Measurements from ENCODE around the gene PSMC4. TPM values are rescaled to one million over a fixed set of nuclear protein-coding genes. Genes with fewer than 3 reads are reported as not detected.

PSMC4 gene
- total RNA-seq, 4 donors from 2014 or later, result 165 to 238 (median 219) TPM

DNA sequence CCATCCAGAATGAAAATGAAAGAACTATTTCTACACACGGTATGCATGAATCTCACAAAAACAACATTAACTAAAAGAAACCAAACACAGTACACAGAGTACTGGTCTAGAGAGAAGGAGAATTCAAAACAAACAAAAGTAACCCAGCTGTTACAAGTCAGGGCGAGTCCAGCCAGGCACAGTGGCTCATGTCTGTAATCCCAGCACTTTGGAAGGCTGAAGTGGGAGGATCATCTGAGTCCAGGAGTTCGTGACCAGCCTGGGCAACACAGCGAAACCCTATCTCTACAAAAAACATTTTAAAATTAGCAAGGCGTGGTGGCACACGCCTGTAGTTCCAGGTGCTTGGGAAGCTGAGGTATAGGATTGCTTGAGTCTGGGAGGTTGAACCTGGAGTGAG is 1.7 kb upstream of the PSMC4 start:
- no peak overlapping the region for H3K4me3 ChIP-seq
- H3K27me3 ChIP-seq, result no peaks in the 10 kb centered on the region
- intact Hi-C loops (cut with DNase I; ENCODE audit: low total_unique reads) (no loop called here), in situ Hi-C loops (cut with MboI; ENCODE audit: low sequenced_read_pairs in 4 of 4) (loop anchor here in 2 of 4 donors (10.0 to 25.0 kb wide), 2 partner anchors 182 to 184 kb away; partner anchors contain the start of gene LEUTX (in 1 of the 2))
- ATAC-seq (no peak), DNase-seq (no peak)
- H3K36me3 ChIP-seq, result peaks cover 0 to 21% of the 10 kb centered on the region in 2 donors
- H3K4me1 ChIP-seq, result peaks cover 21 to 23% of the 10 kb centered on the region in 2 donors
- H3K27ac ChIP-seq, result peak overlapping the region in 3 of 4 donors; percentile 97 to 99 (median 99)
- TF ChIP-seq POLR2A (IDR thresholded peaks at IDR 0.05), result no peak
- TF ChIP-seq, protein P1, sequence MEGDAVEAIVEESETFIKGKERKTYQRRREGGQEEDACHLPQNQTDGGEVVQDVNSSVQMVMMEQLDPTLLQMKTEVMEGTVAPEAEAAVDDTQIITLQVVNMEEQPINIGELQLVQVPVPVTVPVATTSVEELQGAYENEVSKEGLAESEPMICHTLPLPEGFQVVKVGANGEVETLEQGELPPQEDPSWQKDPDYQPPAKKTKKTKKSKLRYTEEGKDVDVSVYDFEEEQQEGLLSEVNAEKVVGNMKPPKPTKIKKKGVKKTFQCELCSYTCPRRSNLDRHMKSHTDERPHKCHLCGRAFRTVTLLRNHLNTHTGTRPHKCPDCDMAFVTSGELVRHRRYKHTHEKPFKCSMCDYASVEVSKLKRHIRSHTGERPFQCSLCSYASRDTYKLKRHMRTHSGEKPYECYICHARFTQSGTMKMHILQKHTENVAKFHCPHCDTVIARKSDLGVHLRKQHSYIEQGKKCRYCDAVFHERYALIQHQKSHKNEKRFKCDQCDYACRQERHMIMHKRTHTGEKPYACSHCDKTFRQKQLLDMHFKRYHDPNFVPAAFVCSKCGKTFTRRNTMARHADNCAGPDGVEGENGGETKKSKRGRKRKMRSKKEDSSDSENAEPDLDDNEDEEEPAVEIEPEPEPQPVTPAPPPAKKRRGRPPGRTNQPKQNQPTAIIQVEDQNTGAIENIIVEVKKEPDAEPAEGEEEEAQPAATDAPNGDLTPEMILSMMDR (IDR thresholded peaks at IDR 0.05 in 4 of 5, conservative IDR thresholded peaks at IDR 0.05 in 1 of 5), result no peak
- no peaks in the 10 kb centered on the region for H3K9me3 ChIP-seq

GRCh38 chr19:39969681-39970424 is 1.1 kb upstream of the PSMC4 start:
- DNase-seq (no peak), ATAC-seq (no peak)
- intact Hi-C loops (cut with DNase I; ENCODE audit: low total_unique reads), result loop anchor here (1.0 to 5.0 kb wide), 3 partner anchors 177 to 433 kb away; no protein-coding TSS in a partner anchor
- Histone ChIP-seq H3K4me3 (peak overlapping the region; percentile 86 to 98 (median 94)), H3K27ac (peak overlapping the region; percentile 97 to 99 (median 99)), H3K36me3 (peaks cover 0 to 27% of the 10 kb centered on the region in 2 donors), H3K4me1 (peaks cover 21 to 23% of the 10 kb centered on the region in 2 donors), H3K9me3 (no peaks in the 10 kb centered on the region), H3K27me3 (no peaks in the 10 kb centered on the region)
- in situ Hi-C loops (cut with MboI; ENCODE audit: low sequenced_read_pairs in 4 of 4), result loop anchor here in 3 of 4 donors (5.0 to 25.0 kb wide), 5 partner anchors 125 to 185 kb away; partner anchors contain the start of genes FBL (in 1 of the 3) and LEUTX (in 1 of the 3)
- TF ChIP-seq POLR2A (IDR thresholded peaks at IDR 0.05), result no peak
- TF ChIP-seq, protein P1 (IDR thresholded peaks at IDR 0.05 in 4 of 5, conservative IDR thresholded peaks at IDR 0.05 in 1 of 5), result no peak

- peak overlapping the region; percentile 97 to 99 (median 99) for H3K27ac ChIP-seq
- intact Hi-C loops (cut with DNase I; ENCODE audit: low total_unique reads), result loop anchor here (1.0 to 5.0 kb wide), 3 partner anchors 177 to 433 kb away; no protein-coding TSS in a partner anchor
- H3K4me3 ChIP-seq, result peak overlapping the region; percentile 86 to 98 (median 94)
- in situ Hi-C loops (cut with MboI; ENCODE audit: low sequenced_read_pairs in 4 of 4), result loop anchor here in 2 of 4 donors (5.0 to 25.0 kb wide), 4 partner anchors 126 to 183 kb away; partner anchors contain the start of genes FBL (in 1 of the 2) and LEUTX (in 1 of the 2)
- H3K27me3 ChIP-seq, result no peaks in the 10 kb centered on the region
- peak; percentile 34 to 40 for ATAC-seq
- TF ChIP-seq, protein P1 (IDR thresholded peaks at IDR 0.05 in 4 of 5, conservative IDR thresholded peaks at IDR 0.05 in 1 of 5), result no peak
- TF ChIP-seq POLR2A (IDR thresholded peaks at IDR 0.05), result no peak
- H3K4me1 ChIP-seq, result peaks cover 21 to 23% of the 10 kb centered on the region in 2 donors
- H3K9me3 ChIP-seq, result no peaks in the 10 kb centered on the region
- no peak for DNase-seq
- peaks cover 0 to 32% of the 10 kb centered on the region in 2 donors for H3K36me3 ChIP-seq
These were observed 615 bp upstream of the PSMC4 start for GRCh38 chr19:39970425-39970674.

GRCh38 chr19:39971380-39972035 is 543 bp downstream of the PSMC4 start:
- H3K9me3 ChIP-seq, result no peaks in the 10 kb centered on the region
- DNase-seq (no peak), ATAC-seq (peak; percentile 6 to 8)
- H3K4me3 ChIP-seq, result peak overlapping the region; percentile 86 to 98 (median 94)
- intact Hi-C loops (cut with DNase I; ENCODE audit: low total_unique reads) (loop anchor here (1.0 to 5.0 kb wide), 4 partner anchors 26 to 434 kb away; partner anchors contain the start of genes FBL and ZNF546), in situ Hi-C loops (cut with MboI; ENCODE audit: low sequenced_read_pairs in 4 of 4) (loop anchor here in 2 of 4 donors (5.0 to 25.0 kb wide), 4 partner anchors 127 to 184 kb away; partner anchors contain the start of genes FBL (in 1 of the 2) and LEUTX (in 1 of the 2))
- peak overlapping the region; percentile 97 to 99 (median 99) for H3K27ac ChIP-seq
- H3K4me1 ChIP-seq, result peaks cover 21 to 23% of the 10 kb centered on the region in 2 donors
- peaks cover 0 to 41% of the 10 kb centered on the region in 2 donors for H3K36me3 ChIP-seq
- H3K27me3 ChIP-seq, result no peaks in the 10 kb centered on the region
- TF ChIP-seq, protein P1 (IDR thresholded peaks at IDR 0.05 in 4 of 5, conservative IDR thresholded peaks at IDR 0.05 in 1 of 5), result no peak
- no peak for TF ChIP-seq POLR2A (IDR thresholded peaks at IDR 0.05)

Data from gastrocnemius medialis (tissue), 4 donors.